GM21447 (cell line): ENCODE measurements around the gene SCN10A.

Experiments
- ATAC-seq: cut with Tn5 transposase; IDR thresholded peaks from one replicate; pipeline ENCODE4 v1.9.1; 2021; ENCODE audit not compliant: unreplicated experiment

SCN10A gene

GRCh38 chr3:38816026-38816425 is at the start of gene SCN10A:
Gene SCN10A, minus strand, starts transcription at chr3:38816217. Its CDS starts 22,207 bp downstream, at chr3:38794010.
- no peak for ATAC-seq

- no peak for ATAC-seq
These were observed 37.0 kb upstream of the SCN10A start for GRCh38 chr3:38853011-38853410.

- no peak for ATAC-seq
These were observed 27.9 kb upstream of the SCN10A start for GRCh38 chr3:38843898-38844297.

- no peak for ATAC-seq
These were observed 26.4 kb upstream of the SCN10A start for GRCh38 chr3:38842266-38842965.

- ATAC-seq, result no peak
These were observed 25.0 kb upstream of the SCN10A start for GRCh38 chr3:38840987-38841386.

- no peak for ATAC-seq
These were observed 21.3 kb upstream of the SCN10A start for GRCh38 chr3:38837358-38837757.

- no peak for ATAC-seq
These were observed 20.5 kb upstream of the SCN10A start for GRCh38 chr3:38836561-38836960.

- no peak for ATAC-seq
These were observed 19.9 kb upstream of the SCN10A start for GRCh38 chr3:38835939-38836338.

GRCh38 chr3:38834717-38835116 is 18.7 kb upstream of the SCN10A start:
- no peak for ATAC-seq

- ATAC-seq, result no peak
These were observed 18.1 kb upstream of the SCN10A start for GRCh38 chr3:38834110-38834509.

GRCh38 chr3:38829404-38829803 is 13.4 kb upstream of the SCN10A start:
- no peak for ATAC-seq

- ATAC-seq, result no peak
These were observed 12.7 kb upstream of the SCN10A start for GRCh38 chr3:38828681-38829080.

- ATAC-seq, result no peak
These were observed 11.8 kb upstream of the SCN10A start for GRCh38 chr3:38827791-38828190.

- ATAC-seq, result no peak
These were observed 10.0 kb upstream of the SCN10A start for GRCh38 chr3:38826001-38826400.

GRCh38 chr3:38824349-38824748 is 8.3 kb upstream of the SCN10A start:
- no peak for ATAC-seq

- ATAC-seq, result no peak
These were observed 7.7 kb upstream of the SCN10A start for GRCh38 chr3:38823722-38824121.

- no peak for ATAC-seq
These were observed 7.2 kb upstream of the SCN10A start for GRCh38 chr3:38823186-38823585.

- no peak for ATAC-seq
These were observed 4.2 kb downstream of the SCN10A start for GRCh38 chr3:38811822-38812221.

- no peak for ATAC-seq
These were observed 10.1 kb downstream of the SCN10A start for GRCh38 chr3:38805765-38806386.

- no peak for ATAC-seq
These were observed 11.0 kb downstream of the SCN10A start for GRCh38 chr3:38805004-38805403.

- no peak for ATAC-seq
These were observed 15.5 kb downstream of the SCN10A start for GRCh38 chr3:38800511-38800910.

GRCh38 chr3:38793721-38794120 is 22.3 kb downstream of the SCN10A start:
- no peak for ATAC-seq

GRCh38 chr3:38792983-38793382 is 23.0 kb downstream of the SCN10A start:
- ATAC-seq, result no peak
